ENCODE measurements around the gene MMP7. TPM values are rescaled to one million over a fixed set of nuclear protein-coding genes. Genes with fewer than 3 reads are reported as not detected.

MMP7 gene
- 10 to 100 TPM; 21.8 to 31.4 (median 25.7) TPM for polyA plus RNA-seq (ENCODE audit: insufficient read length in 3 of 3)

DNA sequence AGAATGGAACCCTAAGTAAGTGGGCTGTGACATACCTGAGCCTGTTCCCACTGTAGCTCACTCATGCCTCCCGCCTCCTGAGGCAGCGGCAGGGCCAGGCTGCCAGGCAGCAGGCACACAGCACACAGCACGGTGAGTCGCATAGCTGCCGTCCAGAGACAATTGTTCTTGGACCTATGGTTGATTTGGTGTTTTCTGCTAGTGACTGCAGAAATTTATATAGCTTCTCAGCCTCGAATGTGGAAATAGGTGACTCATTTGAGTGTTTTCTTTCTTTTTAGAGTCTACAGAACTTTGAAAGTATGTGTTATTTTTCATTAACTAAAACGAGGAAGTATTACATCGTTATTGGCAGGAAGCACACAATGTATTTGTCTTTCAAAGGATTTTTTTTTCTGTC lies at the start of gene MMP7:
MMP7 (minus strand) TSS at position 190 of the 400 bp plus-strand sequence; CDS start at position 143, 47 bp downstream.
- no peak for DNase-seq (ENCODE audit: low read depth in 3 of 3, low spot score in 2 of 3)

DNA sequence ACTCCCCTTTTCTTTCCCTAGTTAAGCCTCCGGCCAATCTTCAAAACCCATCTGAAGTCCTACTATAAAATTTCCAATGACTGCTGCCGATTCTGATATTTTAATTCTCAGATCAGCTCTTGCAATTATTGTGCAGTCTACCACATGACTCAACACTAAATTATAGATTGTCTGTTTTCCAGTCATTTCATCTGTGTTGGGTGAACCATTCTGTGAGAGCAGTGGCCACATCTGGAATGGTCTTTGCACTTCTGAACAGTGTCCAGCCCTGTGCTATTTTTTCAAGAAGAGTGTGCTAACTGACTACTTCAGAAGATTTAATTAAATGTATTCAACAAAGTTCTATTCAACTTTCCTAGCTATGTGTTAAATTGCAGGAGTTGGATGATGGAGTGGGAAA lies 47.2 kb upstream of the MMP7 start:
- DNase-seq (ENCODE audit: low read depth in 3 of 3, low spot score in 2 of 3), result no peak

DNA sequence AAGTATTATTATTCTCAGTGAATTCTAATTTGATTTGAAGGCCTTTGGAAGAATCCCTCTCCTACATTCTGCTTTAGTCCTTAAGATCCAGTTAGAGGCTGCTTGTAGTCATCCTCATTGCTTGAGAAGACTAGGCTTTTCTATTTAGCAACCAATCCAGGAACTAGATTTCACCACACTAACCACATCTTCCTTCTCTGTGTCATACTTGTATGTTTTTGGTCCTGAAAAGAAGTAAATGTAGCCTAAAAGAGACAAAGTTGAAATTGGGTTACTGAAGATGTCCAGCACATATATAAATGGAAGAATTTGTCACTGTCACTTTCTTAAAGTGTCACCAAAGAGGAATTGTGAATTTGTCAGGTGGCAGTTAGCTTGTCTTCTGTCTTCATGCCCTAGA lies 46.6 kb upstream of the MMP7 start:
- no peak for DNase-seq (ENCODE audit: low read depth in 3 of 3, low spot score in 2 of 3)

GRCh38 chr11:102576350-102576749 lies 45.8 kb upstream of the MMP7 start:
- DNase-seq (ENCODE audit: low read depth in 3 of 3, low spot score in 2 of 3), result no peak

GRCh38 chr11:102575012-102575411 lies 44.5 kb upstream of the MMP7 start:
- no peak for DNase-seq (ENCODE audit: low read depth in 3 of 3, low spot score in 2 of 3)

DNA sequence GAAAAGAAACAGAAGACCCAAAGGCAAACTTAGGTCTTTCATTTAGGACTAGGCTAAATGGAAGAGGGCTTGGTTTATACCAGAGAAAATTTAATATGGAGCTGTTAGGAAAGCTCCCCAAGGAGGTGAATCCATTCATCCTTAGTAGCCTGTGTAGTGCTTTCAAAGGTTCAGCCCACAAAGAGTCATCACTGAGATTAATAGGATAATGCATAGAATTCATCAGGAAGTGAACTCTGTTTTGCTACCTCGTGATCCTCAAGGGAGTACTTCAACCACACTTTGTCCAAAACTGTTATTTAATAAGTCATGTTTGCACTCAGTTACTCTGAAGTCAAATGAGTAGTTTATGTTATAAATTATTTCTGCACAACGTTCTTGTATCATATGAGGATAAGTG lies 43.3 kb upstream of the MMP7 start:
- DNase-seq (ENCODE audit: low read depth in 3 of 3, low spot score in 2 of 3), result no peak

DNA sequence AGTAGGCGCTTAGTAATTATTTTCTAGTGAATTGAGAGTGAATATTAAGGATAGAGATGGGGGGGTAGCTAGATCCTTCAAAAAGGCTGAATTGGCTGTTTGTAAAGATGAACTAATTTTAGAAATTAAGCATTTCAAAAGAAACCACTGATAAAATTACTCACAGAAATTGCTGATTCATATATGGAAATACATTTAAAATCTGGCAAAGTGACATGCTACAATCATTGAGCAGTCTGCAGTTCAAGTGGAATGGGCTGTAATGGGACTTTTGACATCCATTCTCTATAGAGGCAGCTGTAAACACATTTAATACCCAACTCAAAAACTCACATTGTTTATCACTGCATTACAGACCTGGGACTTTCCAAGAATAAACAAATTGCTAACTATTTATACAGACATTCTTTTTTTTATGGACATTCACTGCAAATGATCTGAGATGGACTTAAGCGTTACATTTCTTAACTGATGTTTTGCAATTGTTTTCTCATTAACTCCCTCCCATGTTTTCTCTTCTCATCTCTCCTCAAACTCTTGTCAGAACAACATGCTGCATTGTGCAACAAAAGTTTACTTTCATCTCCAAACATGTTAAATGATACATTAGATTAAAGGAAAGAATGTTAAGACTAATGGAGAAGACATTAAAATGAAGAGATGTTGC lies 42.1 kb upstream of the MMP7 start:
- DNase-seq (ENCODE audit: low read depth in 3 of 3, low spot score in 2 of 3), result no peak

- DNase-seq (ENCODE audit: low read depth in 3 of 3, low spot score in 2 of 3), result no peak
These were observed 38.3 kb upstream of the MMP7 start for GRCh38 chr11:102568851-102569250.

- no peak for DNase-seq (ENCODE audit: low read depth in 3 of 3, low spot score in 2 of 3)
These were observed 35.6 kb upstream of the MMP7 start for GRCh38 chr11:102566112-102566511.

- no peak for DNase-seq (ENCODE audit: low read depth in 3 of 3, low spot score in 2 of 3)
These were observed 33.6 kb upstream of the MMP7 start for GRCh38 chr11:102564110-102564509.

DNA sequence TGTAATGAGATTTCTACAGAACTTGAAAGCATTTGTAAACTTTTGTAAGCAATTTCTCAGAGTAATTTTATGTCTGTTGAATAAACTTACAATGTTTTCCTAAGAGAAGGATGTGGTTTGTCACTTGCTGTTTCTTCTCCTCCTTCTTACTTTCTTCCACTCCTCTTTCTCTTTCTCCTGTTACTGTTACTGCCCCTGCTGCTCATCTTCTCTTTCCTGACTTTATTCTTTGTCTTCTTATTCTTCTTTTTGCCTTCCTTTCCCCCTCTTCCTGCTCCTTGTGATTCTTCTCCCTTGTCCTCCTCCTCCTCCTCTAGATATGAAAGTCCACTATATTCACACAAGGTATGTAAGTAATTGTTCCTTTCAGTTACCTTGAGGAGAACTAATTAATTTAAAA lies 31.1 kb upstream of the MMP7 start:
- DNase-seq (ENCODE audit: low read depth in 3 of 3, low spot score in 2 of 3), result no peak

DNA sequence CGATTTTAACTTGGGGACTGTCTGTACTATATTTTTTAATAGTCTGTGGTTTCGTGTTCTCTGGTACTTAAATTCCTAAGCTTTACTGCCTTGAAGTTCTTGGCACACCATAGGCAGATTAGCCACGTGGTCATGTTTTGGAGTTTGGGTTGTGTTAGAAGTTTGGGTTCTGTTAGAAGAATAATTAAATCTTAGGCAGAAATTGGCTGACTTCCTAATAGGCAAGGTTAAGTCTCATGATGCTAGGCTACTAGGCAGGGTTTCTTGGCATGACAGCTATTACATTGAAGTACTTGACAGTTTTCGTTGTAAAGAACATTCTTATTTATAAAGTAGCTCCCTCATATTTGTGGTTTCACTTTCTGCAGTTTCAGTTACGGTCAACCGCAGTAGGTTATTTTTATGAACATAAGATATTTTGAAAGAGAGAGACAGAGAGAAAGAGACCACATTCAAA lies 30.0 kb upstream of the MMP7 start:
- DNase-seq (ENCODE audit: low read depth in 3 of 3, low spot score in 2 of 3), result no peak

DNA sequence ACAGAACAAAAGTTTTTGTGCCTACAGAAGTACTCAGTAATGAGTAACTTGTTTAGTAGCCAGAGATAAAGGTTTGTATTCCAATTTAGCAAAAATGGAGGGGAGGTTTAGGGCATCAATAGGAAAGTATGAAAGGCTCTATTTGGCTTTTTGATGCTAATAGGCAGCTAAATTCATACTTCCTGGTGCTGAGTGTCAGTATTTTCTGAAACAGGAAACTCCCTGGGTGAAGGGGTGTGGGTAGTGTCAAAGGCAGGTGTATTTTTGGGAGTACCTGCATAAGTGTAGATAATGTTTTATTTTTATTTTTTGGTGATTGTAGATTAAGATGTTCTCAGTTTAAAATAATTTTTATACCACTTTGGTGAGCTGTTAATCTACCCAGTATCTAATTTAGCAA lies 29.3 kb upstream of the MMP7 start:
- DNase-seq (ENCODE audit: low read depth in 3 of 3, low spot score in 2 of 3), result no peak

GRCh38 chr11:102555091-102555490 lies 24.5 kb upstream of the MMP7 start:
- DNase-seq (ENCODE audit: low read depth in 3 of 3, low spot score in 2 of 3), result no peak

DNA sequence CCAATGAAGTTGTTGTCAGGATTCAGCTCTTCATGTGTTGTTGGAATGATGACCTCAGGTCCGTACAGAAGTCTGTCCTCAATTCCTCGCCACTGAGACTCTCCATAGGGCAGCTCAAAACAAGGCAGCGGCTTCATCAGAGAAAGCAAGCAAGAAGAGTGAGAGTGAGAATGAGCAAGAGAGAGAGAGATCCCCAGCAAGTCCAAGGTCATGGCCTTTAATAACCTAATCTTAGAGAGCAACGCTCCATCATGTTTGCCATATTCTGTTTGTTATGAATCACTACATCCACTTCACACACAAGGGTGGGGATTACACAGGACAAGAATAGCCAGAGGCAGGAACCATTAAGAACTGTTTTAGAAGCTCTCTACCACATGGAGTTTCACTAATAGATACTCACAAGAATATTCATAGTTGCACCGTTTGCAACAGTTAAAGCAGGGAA lies 23.3 kb upstream of the MMP7 start:
- DNase-seq (ENCODE audit: low read depth in 3 of 3, low spot score in 2 of 3), result no peak

DNA sequence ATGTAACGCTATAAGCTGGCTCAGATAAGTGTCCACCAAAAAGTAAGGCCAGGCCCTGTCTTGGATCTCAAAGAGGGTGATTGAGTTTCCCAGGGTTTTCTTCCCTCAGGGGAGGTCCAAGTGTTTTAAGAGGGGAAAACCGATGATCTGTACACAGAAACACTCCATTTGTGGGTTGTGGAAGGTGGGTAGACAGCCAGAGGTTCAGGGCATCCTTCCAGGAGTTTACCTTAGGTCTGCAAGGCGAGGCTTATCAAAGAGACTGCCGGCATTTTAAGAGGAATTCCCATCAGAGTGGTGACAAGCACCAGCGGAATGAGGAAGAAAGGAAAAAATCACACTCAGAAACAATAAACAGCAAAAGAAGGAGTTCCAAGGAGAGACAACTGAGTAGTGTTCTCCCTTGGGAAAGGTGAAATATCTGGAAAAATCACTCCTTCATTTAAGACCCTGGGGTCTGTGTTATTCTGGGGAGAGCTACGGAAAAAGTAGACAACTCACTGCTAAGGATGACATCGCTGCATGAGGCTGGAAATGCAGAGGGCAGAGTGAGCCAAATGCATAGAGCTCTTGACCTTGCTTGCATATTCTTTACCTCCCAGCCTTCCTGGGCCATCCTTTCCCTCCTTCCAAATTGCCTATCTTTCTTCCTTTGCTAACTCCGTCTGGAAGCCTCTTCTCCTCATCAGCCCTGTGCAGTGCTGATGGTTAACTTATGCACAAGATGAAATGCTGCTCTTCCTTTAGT lies 22.1 kb upstream of the MMP7 start:
- DNase-seq (ENCODE audit: low read depth in 3 of 3, low spot score in 2 of 3), result no peak

DNA sequence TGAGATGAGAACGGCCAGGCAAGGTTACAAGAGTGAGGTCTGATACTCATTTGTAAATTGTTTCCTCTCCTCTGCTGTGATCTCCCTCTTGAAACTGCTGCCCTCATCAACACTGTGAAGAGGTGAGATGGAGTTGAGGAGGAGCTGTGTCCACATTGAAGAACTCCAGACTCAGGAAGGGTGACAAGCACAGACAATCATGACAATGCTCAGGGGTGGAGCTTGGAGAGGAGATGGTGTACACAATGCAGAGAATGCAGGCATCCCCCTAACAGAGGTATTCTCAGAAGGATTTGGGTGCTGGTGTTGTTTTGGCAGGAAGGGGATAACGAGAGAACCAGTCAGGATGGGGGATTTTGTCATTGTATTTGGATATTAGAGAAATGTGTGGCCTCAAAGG lies 21.5 kb upstream of the MMP7 start:
- no peak for DNase-seq (ENCODE audit: low read depth in 3 of 3, low spot score in 2 of 3)

GRCh38 chr11:102551169-102551781 lies 20.7 kb upstream of the MMP7 start:
- no peak for DNase-seq (ENCODE audit: low read depth in 3 of 3, low spot score in 2 of 3)

DNA sequence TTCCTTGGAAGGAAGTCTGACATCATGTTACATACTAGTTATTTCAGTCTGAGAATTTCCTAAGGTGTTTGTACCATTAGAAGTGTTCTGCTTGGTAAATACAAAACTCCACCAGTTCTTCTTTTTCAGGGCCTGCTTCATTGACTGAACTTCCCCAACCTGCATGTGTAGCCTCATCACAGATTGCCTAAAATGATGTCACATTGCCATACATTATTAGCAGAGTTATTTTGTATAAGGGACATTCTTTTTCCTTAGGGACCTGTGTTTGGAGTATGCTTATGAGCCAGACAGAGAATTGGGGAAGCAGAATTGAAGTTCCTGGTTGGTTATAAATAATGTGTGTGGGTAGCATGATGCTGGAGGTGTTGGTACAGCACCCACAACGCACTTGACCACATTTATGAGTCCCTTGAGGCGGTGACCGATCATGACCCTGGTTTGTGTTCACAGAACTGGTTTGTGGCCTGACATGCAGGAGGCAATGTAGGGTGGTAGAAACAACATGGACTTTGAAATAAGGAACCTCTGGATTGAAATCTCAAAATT lies 16.4 kb upstream of the MMP7 start:
- no peak for DNase-seq (ENCODE audit: low read depth in 3 of 3, low spot score in 2 of 3)

- DNase-seq (ENCODE audit: low read depth in 3 of 3, low spot score in 2 of 3), result no peak
These were observed 15.9 kb upstream of the MMP7 start for GRCh38 chr11:102546427-102546826.

DNA sequence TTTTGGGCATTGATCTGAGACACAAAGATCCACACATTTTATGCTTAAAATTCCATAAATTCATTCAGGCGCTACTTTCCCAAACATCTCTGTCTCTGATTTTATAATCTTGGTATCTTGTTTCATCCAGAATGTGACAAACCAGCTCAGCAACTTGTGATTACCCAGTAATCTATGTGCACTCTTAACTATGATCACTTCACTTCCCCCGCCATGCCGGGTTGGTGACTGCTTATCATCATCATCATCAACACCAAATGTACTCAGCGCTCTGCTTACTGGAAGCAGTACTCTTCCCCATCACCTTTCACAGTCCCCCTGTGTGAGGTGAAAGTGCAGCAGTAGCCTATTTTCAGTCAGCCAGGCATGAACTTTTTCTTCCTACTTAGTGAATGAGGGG lies 15.2 kb upstream of the MMP7 start:
- no peak for DNase-seq (ENCODE audit: low read depth in 3 of 3, low spot score in 2 of 3)
